Coronary artery (tissue), 2 donors: ENCODE data around the gene PUM1.

ENCODE experiments used
- DNase-seq: peaks from one replicate; pipeline ENCODE4 v3.0.0-alpha.2; 2017; ENCODE audit warnings: low spot score
- H3K27ac ChIP-seq, 2 donors: fragments of 200-600 bp; sonication (generic); one replicate each; pipeline ENCODE4 v1.5.1; 2016 to 2019
- H3K4me3 ChIP-seq: fragments of 200-600 bp; sonication (generic); 2 replicates; pipeline ENCODE4 v1.5.1; 2016; ENCODE audit warnings: mild to moderate bottlenecking, moderate library complexity
- CTCF ChIP-seq: fragments of 200-600 bp; sonication (generic); IDR thresholded peaks from one replicate; pipeline ENCODE4 v1.5.1; 2019; ENCODE audit warnings: antibody characterized with exemption

PUM1 gene

DNA sequence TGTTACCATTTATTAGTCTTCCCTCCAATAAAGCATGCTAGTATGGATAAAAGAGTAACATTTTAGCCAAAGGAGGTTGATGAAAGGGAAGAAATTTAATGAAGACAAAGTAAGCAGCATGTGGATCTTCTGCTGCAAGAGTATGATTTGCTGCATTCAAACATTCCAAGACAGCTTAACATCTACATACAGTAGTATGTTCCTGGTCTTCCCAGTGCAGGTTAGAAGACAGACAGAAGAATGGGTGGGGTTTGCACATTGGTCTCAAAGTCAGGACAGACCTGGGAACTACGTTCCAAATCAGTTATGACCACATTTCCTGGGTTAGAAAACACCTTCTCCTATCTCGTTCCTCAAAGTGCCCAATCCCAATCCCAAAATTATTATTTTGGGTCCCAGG lies 43.3 kb downstream of the PUM1 start:
- TF ChIP-seq CTCF = no peak
- no peak overlapping the region for H3K4me3 ChIP-seq
- no peak overlapping the region for H3K27ac ChIP-seq
- no peak for DNase-seq

- no peak overlapping the region for H3K27ac ChIP-seq
- no peak for TF ChIP-seq CTCF
- DNase-seq = no peak
- no peak overlapping the region for H3K4me3 ChIP-seq
Observed at GRCh38 chr1:31020007-31020790, 45.3 kb downstream of the PUM1 start.

DNA sequence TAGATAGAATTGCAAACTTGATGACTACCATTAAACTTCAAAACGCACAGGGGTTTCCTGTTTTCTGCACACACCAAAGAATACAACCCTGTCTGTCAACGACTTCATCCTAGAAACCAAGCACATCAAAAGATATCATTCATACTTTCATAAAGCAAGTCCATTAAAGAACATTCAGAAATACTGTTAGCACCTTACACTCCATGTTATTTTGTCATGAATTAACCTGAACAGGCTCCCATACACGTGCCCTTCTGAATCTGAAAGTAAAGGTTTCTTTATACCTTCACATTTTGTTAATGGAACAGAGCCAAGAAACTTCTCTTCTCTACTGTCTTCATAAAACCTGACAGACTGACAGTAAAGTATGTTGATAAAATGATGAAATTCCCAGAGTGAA lies 46.1 kb downstream of the PUM1 start:
- H3K4me3 ChIP-seq = no peak overlapping the region

DNA sequence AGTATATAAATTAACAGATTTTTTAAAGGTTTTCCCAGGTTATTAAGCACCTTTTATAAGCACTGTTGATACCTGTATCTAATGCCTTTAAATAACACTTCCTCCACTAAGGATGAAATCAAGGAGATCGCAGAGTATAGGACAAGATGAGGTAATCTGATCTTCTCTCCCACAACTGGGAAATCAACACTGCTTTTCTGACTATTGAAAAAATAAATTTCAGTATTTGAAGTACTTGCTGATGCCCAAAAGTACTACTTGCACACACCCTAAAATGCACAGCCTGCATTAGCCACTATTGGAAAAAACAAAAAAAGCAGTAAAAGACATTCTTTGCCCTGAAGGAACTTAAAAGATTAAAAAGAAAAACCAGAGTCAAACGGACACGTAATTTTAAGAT lies 48.6 kb downstream of the PUM1 start:
- no peak for TF ChIP-seq CTCF
- Histone ChIP-seq H3K27ac (no peak overlapping the region), H3K4me3 (no peak overlapping the region)
- no peak for DNase-seq

More for the DNA sequence above, 46.1 kb downstream of the PUM1 start:
- DNase-seq = no peak
- no peak overlapping the region for H3K27ac ChIP-seq
- TF ChIP-seq CTCF = no peak

- no peak for DNase-seq
- H3K4me3 ChIP-seq = no peak overlapping the region
- no peak overlapping the region for H3K27ac ChIP-seq
- no peak for TF ChIP-seq CTCF
Observed at GRCh38 chr1:31013187-31013864, 52.2 kb downstream of the PUM1 start.

- DNase-seq = no peak
- no peak overlapping the region for H3K4me3 ChIP-seq
- no peak overlapping the region for H3K27ac ChIP-seq
- no peak for TF ChIP-seq CTCF
Observed at GRCh38 chr1:31012210-31012924, 53.1 kb downstream of the PUM1 start.
